GM11168 (cell line): ENCODE data around the gene RFTN1.

Experiments
- in situ Hi-C: fragments of 300-500 bp; cut with MboI; formaldehyde crosslinking; loops from one replicate; pipeline ENCODE4 v1.12.0; 2022; ENCODE audit warnings: low sequenced_read_pairs; ENCODE audit not compliant: unreplicated experiment

RFTN1 gene

DNA sequence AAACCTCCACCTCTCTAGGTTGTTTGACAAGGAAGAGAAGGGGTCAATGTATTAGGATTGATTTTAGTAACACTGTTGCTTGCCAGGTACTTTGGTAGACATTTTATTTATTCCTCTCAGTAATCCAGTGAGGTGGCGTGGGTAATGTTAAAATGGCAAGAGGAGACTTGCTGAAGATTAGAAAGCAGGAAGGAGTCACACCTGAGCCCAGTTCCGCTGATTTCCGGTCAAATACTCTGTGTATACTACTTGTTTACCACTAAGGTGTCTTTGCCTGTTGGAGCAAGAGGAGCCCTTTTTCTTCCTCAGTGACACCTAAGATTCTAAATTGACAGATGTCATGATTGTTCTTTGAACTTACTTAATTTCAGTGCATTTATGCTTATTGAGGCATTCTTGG, 246.8 kb downstream of the RFTN1 start:
- in situ Hi-C loops: no loop called here
